DND-41 (cell line): ENCODE results near the gene BIRC7.

Experiments used
- ATAC-seq: fragments of 200-7000 bp; cut with Tn5 transposase; 3 replicates; pipeline ENCODE4 v1.9.1; 2021; ENCODE audit warnings: low read depth; ENCODE audit not compliant: insufficient read depth
- DNase-seq: peaks from one replicate; pipeline ENCODE4 v3.0.0-alpha.2; 2020
- H2AFZ ChIP-seq: 2 replicates; pipeline ENCODE4 v1.6.0; 2012; ENCODE audit warnings: low read depth, low read length
- H3K27ac ChIP-seq: 2 replicates; pipeline ENCODE4 v1.5.1; 2012; ENCODE audit warnings: low read length, inconsistent platforms
- H3K27me3 ChIP-seq: fragments of 200-600 bp; sonication (generic); 2 replicates; pipeline ENCODE4 v1.6.0; 2012; ENCODE audit warnings: low read length, mild to moderate bottlenecking, inconsistent platforms; ENCODE audit not compliant: insufficient read depth, poor library complexity
- H3K36me3 ChIP-seq: 2 replicates; pipeline ENCODE4 v1.5.1; 2012; ENCODE audit warnings: low read length, inconsistent platforms; ENCODE audit not compliant: insufficient read depth
- H3K4me1 ChIP-seq: 2 replicates; pipeline ENCODE4 v1.5.1; 2012; ENCODE audit warnings: mild to moderate bottlenecking, low read length; ENCODE audit not compliant: insufficient read depth
- H3K4me2 ChIP-seq: 2 replicates; pipeline ENCODE4 v1.6.0; 2012; ENCODE audit warnings: mild to moderate bottlenecking, moderate library complexity, low read length, inconsistent platforms; ENCODE audit not compliant: insufficient read depth
- H3K4me3 ChIP-seq, 2 experiments: fragments of 200-600 bp in 1 of 2; shearing (Covaris generic) in 1 of 2; 2 replicates each; pipeline ENCODE4 v1.5.1; 2012 to 2016; ENCODE audit warnings: inconsistent platforms in 2 of 2, low read length in 2 of 2, mild to moderate bottlenecking in 2 of 2, low read depth in 1 of 2, moderate library complexity in 1 of 2
- H3K79me2 ChIP-seq: 2 replicates; pipeline ENCODE4 v1.6.0; 2012; ENCODE audit warnings: low read length, inconsistent platforms; ENCODE audit not compliant: insufficient read depth
- H3K9ac ChIP-seq: 2 replicates; pipeline ENCODE4 v1.6.0; 2012; ENCODE audit warnings: low read depth, mild to moderate bottlenecking, inconsistent platforms, low read length, moderate library complexity
- H3K9me3 ChIP-seq: 2 replicates; pipeline ENCODE4 v1.5.1; 2012; ENCODE audit warnings: low read length, moderate library complexity, mild to moderate bottlenecking, inconsistent platforms; ENCODE audit not compliant: insufficient read depth, severe bottlenecking
- H4K20me1 ChIP-seq: 2 replicates; pipeline ENCODE4 v1.6.0; 2012; ENCODE audit warnings: low read length; ENCODE audit not compliant: insufficient read depth
- CTCF ChIP-seq: IDR thresholded peaks from 2 replicates; pipeline ENCODE4 v1.5.1; 2012; ENCODE audit warnings: borderline replicate concordance, low read length, moderate library complexity, mild to moderate bottlenecking; ENCODE audit not compliant: poor library complexity, severe bottlenecking; ENCODE audit errors: extremely low read depth
- EZH2 ChIP-seq: IDR thresholded peaks from 3 replicates; pipeline ENCODE4 v1.6.1; 2012; ENCODE audit warnings: borderline replicate concordance, low read depth, mild to moderate bottlenecking, moderate library complexity, low read length, inconsistent platforms; ENCODE audit not compliant: severe bottlenecking

The BIRC7 gene

GRCh38 chr20:63273635-63274380, 38.1 kb downstream of the BIRC7 start:
- H2AFZ ChIP-seq = no peak overlapping the region
- H3K27me3 ChIP-seq = no peaks in the 10 kb centered on the region
- no peak for DNase-seq
- peak overlapping the region; percentile 83 for H3K9ac ChIP-seq
- peak overlapping the region; percentile 98 to 99; a peak in 3 of 4 replicates for H3K4me3 ChIP-seq
- peaks cover 50% of the 10 kb centered on the region for H4K20me1 ChIP-seq
- peak overlapping the region; percentile 91 for H3K4me2 ChIP-seq
- peaks cover 33% of the 10 kb centered on the region for H3K4me1 ChIP-seq
- H3K27ac ChIP-seq = peak overlapping the region; percentile 70
- peaks cover 38% of the 10 kb centered on the region for H3K36me3 ChIP-seq
- H3K79me2 ChIP-seq = peaks cover 52% of the 10 kb centered on the region
- no peak for ATAC-seq
- TF ChIP-seq EZH2 (no peak), CTCF (no peak)
- H3K9me3 ChIP-seq = no peaks in the 10 kb centered on the region

- H3K9me3 ChIP-seq = no peaks in the 10 kb centered on the region
- H3K27ac ChIP-seq = no peak overlapping the region
- ATAC-seq = no peak
- peaks cover 33% of the 10 kb centered on the region for H3K4me1 ChIP-seq
- peaks cover 52% of the 10 kb centered on the region for H3K79me2 ChIP-seq
- H3K27me3 ChIP-seq = no peaks in the 10 kb centered on the region
- no peak for DNase-seq
- peak overlapping the region in 1 of 2 experiments; percentile 38; a peak in 2 of 4 replicates for H3K4me3 ChIP-seq
- peak overlapping the region; percentile 11 for H3K9ac ChIP-seq
- H3K4me2 ChIP-seq = peak overlapping the region; percentile 91; the same call in 1 of the 2 replicates
- H4K20me1 ChIP-seq = peaks cover 52% of the 10 kb centered on the region
- no peak overlapping the region for H2AFZ ChIP-seq
- H3K36me3 ChIP-seq = peaks cover 45% of the 10 kb centered on the region
- TF ChIP-seq CTCF (no peak), EZH2 (no peak)
Measured at GRCh38 chr20:63274381-63275228, 38.9 kb downstream of the BIRC7 start.

GRCh38 chr20:63275825-63276224, 40.1 kb downstream of the BIRC7 start:
- H3K9me3 ChIP-seq = no peaks in the 10 kb centered on the region
- H3K4me1 ChIP-seq = peaks cover 33% of the 10 kb centered on the region
- no peak for ATAC-seq
- H3K27me3 ChIP-seq = no peaks in the 10 kb centered on the region
- no peak for DNase-seq
- peaks cover 56% of the 10 kb centered on the region for H3K36me3 ChIP-seq
- peaks cover 52% of the 10 kb centered on the region for H3K79me2 ChIP-seq
- no peak overlapping the region for H3K27ac ChIP-seq
- H3K4me3 ChIP-seq = no peak overlapping the region
- peaks cover 53% of the 10 kb centered on the region for H4K20me1 ChIP-seq
- H2AFZ ChIP-seq = no peak overlapping the region
- no peak overlapping the region for H3K9ac ChIP-seq
- TF ChIP-seq CTCF (no peak), EZH2 (no peak)
- no peak overlapping the region for H3K4me2 ChIP-seq
